Kidney tubule cell (primary cell): ENCODE measurements around the gene LPP.
A peak's percentile ranks its signal among the peaks of the same experiment; 100 is the strongest.

Experiments used
- DNase-seq: peaks from one replicate; pipeline ENCODE4 v3.0.0-alpha.2; 2018; ENCODE audit warnings: low spot score

Gene LPP

DNA sequence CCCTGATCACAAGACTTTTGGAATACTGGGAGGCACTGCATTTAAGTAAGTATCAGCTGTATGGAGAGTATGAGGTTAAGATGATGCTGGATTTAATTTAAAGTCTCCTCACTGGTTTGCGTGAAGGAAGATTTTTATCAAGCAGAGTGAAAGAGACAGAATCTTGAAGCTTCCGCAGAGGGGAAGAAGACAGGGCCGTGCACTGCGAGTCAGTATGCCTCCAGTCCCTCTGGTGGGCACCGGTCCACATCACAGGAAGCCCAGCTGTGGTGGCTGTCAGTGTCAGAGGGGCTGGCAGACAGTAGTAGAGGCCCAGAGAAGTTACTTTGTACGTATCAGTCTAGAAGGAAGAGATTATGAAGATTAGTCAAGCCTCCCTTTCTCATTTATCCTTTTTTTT lies 638.8 kb downstream of the LPP start:
- no peak for DNase-seq

DNA sequence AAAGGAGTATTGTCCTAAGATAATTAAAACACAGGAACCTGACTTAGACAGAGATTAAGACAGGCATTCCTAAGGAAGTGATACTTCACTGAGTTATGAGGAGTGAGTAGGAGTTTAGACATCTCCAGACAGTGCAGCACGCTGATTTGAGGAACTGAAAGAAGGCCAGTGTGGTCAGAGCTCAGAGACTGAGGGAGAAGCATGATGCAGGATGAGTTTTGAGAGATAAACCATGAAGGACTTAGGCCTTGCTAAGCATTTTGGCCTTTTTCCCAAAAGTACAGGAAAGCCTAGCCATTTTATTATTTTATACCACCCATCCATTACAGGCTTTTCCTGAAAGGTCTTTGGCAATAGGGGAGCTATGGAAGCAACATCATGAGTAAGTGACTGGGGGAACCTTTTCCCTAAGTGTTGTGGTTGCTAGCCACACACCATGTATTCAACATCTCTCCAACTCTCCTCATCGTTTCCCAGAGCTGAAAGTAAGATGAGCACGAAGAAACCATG lies 642.2 kb downstream of the LPP start:
- DNase-seq = peak; percentile 89

DNA sequence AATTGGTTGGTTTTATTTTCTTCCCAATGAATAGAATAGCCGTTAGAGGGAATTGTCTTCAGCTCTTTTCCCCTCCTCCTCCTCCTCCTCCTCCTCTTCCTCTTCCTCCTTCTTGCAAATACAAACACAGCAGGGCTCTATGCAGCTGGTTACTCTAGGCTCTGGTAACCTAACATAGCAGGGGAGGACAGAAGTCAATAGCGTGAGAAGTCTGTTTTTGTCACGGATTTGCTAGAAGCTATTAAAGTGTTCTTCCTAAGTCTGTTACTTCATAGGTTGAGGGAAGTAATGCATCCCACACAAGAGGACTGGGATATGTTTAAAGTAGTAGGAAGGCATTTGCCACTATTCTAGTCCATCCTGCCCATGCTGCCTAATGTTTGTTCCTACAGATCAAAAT lies 643.1 kb downstream of the LPP start:
- DNase-seq = no peak

DNA sequence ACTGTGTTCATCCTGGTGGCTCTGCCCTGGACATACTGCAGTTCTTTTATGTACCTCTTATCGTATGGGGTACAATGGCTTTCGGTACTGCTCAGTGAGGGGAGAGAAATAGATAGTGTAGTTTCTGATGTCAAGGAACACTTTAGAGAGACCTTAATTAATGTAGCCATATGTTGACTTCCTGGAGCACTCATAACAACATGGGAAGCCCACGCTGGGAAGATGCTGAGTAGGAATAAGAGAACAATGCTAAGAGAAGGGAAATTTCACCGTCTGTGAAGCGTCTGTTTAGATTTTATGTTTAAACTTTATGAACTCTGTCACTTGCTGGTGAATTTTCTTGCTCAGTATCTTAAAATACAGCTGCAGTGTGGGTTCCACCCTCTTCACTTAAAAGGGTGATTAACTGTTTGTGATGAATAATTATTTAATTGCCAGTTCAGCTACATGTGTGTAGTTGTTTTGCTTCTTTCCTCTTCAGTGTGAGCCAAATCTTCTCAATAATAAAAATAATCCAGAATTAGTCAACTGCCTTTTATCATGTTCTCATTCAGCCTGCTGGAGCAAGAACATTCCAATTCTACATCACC lies 644.7 kb downstream of the LPP start:
- DNase-seq = no peak

DNA sequence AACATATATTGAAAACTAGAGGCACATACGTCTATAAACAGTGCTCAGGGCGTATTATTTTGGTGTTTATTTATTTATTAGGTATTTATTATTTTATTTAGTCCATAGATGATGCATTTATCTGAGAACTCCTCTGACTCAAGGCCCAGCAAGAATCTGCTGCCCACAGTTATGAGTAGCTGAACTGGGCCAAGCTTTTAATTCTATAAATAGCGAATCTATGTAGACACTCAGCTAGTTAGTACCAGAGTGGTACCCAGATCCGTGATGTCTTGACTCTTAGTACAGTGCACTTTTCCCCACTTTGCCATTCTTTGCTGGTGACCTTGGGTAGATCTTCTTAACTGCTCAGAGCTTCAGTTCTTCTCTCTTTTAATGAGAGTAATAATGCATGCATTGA lies 647.4 kb downstream of the LPP start:
- DNase-seq = no peak

DNA sequence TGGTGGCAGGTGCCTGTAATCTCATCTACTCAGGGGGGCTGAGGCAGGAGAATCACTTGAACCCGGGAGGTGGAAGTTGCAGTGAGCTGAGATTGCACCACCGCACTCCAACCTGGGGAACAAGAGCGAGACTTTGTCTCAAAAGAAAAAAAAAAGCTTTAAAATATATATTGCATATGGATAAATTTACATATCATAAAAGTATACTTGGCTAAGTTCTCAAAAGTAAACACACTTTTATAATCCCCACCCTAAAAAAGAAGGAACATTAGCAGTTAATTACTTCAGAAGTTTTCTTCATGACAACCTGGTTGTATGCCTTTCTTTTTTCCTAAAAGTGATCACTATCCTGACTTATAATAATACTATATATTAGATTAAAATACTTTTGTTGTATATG lies 648.7 kb downstream of the LPP start:
- DNase-seq = no peak

DNA sequence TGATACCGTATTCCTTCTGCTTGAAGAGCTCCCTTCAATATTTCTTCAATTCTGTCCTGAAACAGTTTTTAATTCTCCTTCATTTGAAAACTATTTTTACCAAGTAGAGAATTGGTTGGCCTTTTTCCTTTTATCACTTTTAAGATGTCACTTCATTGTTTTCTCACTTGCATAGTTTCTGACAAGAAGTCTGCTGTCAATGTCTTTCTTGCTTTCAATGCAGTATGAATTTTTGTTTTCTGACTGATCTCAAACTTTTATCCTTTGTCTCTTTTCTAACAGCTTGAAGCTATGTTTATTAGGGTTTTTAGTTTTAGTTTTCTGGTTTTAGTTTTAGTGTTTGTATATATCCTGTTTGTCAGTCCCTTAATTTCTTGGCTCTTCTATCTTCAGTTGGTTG lies 653.0 kb downstream of the LPP start:
- DNase-seq = peak; percentile 12

DNA sequence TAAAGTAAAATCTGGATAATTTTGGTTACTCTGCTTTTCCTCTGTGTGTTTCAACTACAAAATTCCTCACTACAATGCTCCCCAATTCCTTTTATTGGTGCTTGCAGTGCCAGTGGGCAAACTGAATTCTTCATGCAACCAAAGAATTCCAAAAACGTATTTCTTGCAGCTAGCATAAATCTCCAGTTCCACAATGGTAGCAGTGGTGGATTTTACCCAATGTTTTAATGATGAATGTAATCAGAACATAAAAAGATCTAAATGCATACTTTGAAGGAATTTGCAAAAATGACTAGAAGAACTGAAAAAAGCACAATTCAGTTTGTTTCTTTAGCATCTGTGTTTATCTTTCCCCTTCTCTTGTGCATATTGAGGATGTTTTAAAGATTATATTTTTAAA lies 658.2 kb downstream of the LPP start:
- no peak for DNase-seq

DNA sequence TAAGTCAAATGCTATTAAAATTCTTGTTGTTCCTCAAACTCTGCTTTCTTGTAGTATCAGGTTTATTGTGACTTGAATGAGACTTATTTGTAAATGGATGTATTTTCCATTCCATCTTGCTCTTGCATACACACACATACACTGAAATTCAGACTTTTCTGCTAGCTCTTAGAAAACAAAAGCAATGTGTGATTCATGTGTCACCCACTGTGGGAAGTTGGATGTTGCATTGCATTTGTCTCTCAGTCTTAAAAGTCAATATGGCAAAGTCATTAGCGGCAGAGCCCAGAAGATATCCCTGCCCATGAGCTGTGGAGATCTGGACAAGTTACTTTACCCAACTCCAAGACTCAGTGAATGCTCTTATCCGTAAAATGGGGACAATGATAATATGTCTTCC lies 660.6 kb downstream of the LPP start:
- no peak for DNase-seq

DNA sequence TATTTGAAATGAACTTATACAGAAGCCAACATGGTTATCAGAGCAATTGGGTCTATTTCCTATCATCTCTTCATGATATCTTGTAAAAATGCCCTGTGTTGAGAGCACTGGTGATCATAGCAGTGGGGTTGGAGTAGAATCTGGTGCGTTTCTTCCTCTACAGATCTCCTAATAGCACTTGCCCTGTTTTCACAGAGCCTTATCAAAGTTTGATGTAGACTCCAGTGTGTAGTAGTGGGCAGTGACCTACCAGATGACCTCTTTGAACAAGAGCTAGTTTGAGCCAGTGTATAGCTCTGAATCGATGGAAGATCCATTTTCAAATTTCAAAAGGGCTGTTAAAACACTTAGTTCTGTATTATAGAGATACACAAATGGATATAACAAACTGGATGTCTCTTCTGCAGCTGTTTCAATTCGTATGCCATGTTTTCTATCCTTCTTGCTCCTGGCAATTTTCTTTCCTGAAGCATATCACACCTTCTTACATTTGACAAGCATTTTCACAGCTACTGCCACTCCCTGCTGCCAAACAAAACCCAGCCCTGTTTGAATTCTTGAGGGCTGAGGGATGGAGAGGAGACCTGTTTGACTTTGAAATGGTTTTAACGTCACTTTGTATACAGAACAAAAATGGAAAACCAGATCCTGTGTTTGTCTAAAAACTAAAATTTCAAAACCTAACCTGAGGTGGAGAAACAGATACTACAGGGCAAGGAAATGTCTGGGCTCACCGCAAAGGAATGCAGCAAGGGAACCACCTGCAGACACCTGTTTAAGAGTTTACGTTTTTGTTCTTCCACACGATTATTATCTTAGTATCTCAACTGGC lies 663.4 kb downstream of the LPP start:
- peak; percentile 25 for DNase-seq

DNA sequence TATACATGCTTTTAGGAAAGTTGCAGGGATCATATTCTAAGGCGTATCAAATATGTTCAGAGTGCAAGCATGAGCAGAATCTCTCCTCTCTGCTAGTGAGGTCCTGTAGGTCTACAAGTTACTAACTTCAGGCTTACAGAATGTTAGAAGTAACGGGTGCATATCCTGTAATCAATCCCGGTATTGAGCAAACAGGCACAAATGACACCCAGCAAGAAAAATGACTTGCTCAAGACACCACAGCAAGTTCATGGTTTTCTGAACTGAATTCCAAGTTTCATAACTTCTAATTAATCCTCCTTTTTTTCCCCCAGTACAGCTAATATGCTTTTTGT lies 663.9 kb downstream of the LPP start:
- DNase-seq = no peak

DNA sequence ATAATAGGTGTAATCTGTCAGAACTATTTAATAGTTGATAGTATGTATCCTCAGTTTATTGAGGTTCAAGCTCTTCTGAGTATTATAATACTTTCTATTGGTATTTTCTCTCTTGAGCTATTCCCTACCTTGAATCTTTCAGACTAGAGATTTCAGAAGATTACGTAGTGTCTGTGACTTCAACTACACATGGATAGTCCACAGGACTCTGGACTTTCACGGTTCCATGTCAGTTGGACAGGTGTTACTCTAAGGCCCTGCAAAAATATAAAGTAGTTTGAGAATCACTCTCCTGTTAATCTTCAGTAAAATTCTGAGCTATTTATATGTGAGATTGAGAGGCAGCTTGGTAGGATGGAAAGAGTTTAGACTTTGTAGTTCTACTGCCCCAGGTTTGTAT lies 664.3 kb downstream of the LPP start:
- DNase-seq = no peak

DNA sequence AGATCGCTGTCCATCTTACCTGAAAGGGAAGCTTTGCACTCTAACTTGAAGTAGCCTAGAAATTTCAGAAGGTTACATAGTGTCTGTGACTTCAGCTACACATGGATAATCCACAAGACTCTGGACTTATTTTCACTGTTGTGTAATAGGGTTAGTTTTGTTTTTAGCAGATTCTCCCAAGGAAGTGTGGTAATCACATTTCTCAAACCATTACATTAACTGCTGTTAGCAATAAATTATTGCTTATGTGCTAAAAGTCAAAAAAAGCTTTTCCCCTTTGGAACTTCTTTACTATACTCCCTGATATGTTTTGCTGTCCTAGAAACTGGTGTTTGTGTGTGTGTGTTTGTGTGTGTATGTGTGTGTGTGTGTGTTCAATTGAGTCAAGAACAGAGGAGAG lies 666.0 kb downstream of the LPP start:
- DNase-seq = no peak

DNA sequence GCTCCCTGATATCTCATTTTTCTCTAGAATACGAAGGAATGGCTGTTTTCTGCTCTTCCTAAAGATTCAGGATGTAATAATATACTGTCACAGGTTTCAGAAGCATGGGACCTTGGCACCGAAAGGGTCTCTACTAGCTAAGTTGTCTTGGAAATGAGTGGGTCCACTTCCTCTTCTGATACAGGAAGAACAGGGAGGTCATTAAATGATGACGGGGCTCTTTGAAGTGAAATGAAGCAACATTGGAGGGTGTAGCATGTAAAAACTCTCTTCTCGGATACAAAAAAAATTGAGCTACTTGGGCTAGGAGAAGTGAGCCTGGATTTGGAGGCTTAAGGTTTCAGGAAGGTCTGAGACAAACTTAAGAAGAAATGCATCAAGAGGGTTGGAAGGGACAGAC lies 668.0 kb downstream of the LPP start:
- no peak for DNase-seq

DNA sequence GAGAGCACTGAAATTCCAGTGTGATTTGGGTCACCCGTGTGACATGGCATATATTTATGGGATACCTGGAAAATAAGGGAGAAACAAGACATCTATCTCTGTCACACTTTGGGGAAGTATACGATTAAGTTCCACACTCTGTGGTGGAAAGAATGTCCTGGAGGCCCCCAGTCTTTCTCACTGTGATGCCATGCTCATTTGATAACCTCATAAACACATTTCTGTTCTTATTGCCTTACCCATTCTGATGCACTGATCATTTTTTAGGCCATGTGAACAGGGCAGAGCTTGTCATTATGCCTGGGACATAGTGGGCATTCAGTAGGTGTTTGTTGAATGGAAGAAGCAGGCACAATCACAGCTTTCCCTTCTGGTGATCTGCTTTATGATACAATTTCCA lies 668.5 kb downstream of the LPP start:
- DNase-seq = no peak

DNA sequence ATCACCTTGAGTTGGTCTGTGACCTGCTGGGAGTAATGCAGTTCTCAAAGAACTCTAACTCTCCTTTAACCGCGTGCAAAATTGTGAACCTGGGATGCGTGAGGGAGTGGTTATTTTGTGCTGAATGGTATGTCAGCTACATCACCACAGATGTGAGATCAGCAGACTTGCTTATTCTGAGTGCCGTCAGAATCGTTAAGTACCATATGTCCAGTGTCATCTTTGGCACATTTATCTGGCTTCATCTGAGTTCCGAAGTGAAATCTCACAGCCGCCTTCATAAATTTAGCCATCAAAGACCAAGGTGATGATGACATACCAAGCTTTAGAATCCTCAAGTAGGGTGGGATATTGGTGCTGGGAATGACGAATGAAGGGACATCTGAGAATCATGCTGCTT lies 670.6 kb downstream of the LPP start:
- no peak for DNase-seq

DNA sequence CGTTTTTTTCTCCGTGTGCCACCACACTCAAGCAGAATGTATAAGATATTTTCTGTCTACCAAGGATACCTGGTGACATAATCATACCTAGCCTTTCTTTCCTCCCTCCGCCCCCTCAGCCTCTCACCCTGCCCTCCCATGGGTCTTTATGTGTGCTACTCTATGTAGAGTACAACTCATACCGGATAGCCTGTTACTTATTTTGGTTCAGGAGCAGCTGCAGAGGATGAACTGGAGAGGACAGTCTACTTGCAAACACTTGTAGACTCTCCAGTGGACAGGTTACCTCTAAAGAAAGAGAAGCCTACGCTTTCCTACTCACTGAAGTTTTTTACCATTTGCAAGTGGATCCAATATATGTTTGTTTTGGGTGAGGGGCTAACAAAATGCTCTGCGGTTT lies 671.9 kb downstream of the LPP start:
- no peak for DNase-seq

DNA sequence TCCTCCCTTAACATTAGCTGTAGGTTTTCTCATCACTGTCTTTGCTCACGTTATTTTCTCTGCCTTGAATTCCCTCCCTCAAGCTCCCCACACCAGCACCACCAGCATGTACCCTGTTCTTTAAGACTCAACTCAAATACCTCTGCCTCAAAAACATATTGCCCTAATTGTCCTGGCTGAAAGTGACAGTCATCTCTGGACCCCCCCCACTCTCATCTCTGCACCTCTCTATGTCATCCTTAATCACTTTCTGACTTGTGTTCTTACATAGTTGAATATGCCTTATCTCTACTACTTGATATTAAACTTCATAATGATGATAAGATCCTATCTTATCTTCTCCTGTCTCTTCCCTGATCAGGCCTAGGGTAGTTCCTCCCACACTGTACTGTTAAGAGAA lies 672.6 kb downstream of the LPP start:
- DNase-seq = no peak

DNA sequence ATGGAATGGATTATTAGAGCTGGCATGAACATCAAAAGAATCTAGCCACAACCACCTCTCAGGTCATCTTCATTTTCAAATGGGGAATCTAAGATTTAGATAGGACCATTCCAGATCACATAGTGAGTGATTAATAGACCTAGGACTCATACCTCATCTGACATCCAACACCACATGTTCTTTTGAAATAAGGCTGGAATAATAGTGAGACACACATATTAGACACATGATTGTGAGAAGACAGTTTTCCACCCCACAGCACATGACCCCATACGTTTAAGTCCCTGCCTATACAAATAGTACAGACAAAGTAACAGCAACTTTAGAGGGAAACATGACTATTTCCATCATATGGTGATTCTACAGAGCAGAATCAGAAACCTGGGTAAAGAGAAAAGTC lies 673.1 kb downstream of the LPP start:
- DNase-seq = no peak

DNA sequence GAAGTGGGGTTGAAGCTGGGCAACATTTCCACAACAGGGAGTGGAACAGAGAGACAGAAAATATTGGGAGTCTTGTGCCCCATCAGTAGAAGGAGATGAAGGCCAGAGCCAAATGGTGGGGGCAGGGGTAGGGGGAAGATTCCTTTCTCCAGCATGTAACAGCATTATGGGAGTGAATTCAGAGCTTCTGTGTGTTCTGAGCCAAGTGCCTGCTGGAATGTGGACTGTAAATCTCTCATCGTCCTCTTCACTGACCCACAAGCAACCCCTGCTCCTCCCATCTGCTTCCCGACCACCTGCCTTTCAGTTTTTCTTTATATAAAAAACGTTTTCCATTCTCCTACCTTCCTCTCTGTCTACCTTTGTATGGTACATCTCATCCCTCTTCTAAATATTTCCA lies 673.6 kb downstream of the LPP start:
- DNase-seq = no peak

DNA sequence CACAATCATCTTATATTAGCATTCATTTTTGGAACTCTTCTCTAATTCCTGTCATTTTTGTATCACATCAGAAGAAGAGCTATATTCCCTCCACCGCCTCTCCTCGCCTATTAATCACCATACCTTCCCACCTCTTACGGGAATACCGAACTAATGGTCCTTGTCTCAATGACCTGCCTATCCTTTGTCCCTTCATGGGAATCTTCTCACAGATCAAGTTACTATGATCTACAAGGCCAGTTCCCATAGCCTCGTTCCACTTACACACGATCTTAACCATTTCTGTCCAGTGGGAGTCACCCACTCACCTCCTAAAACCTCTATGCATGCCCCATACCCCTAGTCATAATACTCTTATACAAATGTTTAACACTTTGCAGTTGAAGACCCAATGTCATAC lies 675.2 kb downstream of the LPP start:
- DNase-seq = no peak

DNA sequence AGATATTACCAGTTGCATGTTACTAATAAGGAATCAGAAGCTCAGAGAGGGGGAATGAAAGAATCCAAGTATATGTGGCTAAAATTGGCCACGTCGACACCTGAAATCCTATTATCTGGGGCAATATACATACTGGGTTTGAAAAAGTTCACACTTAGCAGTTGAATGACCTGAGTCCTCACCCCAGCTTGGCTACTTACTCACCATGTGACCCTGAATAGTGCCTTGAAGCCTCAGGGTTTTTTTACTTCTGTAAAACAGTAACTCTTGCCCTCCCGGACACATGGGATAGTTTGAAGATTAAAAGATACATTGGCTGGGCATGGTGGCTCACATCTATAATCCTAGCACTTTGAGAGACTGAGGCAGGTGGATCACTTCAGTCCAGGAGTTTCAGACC lies 675.6 kb downstream of the LPP start:
- peak; percentile 56 for DNase-seq

DNA sequence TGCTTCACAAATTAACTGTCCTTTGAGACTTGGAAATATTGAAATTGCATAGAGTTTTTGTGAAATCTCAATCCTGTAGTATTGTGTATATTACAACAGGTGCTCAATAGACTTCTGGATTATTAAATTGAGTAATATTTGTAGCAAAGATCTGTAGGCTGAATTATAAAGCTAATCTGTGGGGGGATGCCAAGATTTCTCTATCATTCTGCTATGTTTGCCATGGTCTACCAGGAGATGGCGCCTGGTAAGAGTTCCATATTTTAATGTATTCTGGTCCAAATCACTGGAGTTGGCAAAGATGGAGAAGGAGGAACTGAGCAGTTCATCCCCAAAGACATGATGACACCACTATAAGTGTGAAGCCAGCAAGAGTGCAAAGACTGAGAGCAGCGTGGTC lies 676.9 kb downstream of the LPP start:
- DNase-seq = no peak

DNA sequence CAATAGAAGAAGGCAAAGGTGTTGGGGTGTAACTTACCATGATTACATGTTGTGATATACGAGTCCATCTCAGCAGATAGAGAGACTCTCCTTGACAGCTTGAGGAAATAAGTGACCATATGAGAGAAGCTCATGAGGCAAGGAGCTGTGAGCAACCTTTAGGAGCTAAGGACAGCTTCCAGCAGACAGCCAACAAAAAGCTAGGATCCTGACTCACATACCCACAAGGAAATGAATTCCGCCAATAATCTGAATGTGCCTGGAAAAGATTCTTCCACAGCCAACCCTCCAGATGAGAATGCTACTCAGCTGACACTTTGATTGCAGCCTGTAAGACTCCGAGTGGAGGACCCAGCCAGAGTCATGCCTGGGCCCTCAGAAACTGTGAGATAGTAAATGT lies 678.2 kb downstream of the LPP start:
- peak; percentile 60 for DNase-seq
